ENCODE results near the gene QSER1. TPM values are rescaled to one million over a fixed set of nuclear protein-coding genes. Genes with fewer than 3 reads are reported as not detected.

Gene QSER1
- total RNA-seq, 1 donor = 28.6 TPM

- H3K27me3 ChIP-seq (ENCODE audit: insufficient read depth, low read length) = no peaks in the 10 kb centered on the region
- H2AFZ ChIP-seq (ENCODE audit: low read length) = peak overlapping the region; percentile 81
- TF ChIP-seq CTCF (IDR thresholded peaks at IDR 0.05; ENCODE audit: extremely low read depth, low read depth, low read length) = peak; percentile 40
- H3K4me2 ChIP-seq (ENCODE audit: insufficient read depth, low read length) = peak overlapping the region; percentile 87
- H3K36me3 ChIP-seq (ENCODE audit: insufficient read depth, low read length) = no peaks in the 10 kb centered on the region
- peak overlapping the region; percentile 88 for H3K27ac ChIP-seq (ENCODE audit: low read depth, low read length)
- H3K79me2 ChIP-seq (ENCODE audit: insufficient read depth, low read length) = peaks cover 55% of the 10 kb centered on the region
- H3K4me1 ChIP-seq (ENCODE audit: insufficient read depth, low read length) = peaks cover 9% of the 10 kb centered on the region
- peak overlapping the region; percentile 89 for H3K4me3 ChIP-seq (ENCODE audit: insufficient read depth, low read length)
- H4K20me1 ChIP-seq (ENCODE audit: insufficient read depth, low read length) = peaks cover under 1% of the 10 kb centered on the region
- DNase-seq (ENCODE audit: insufficient read length, low spot score, missing footprints) = peak; percentile 94
- H3K9me3 ChIP-seq (ENCODE audit: low read depth, low read length) = no peaks in the 10 kb centered on the region
Measured at GRCh38 chr11:32893343-32894148, 935 bp downstream of the QSER1 start.

- H3K4me2 ChIP-seq (ENCODE audit: insufficient read depth, low read length) = peak overlapping the region; percentile 87
- TF ChIP-seq CTCF (IDR thresholded peaks at IDR 0.05; ENCODE audit: extremely low read depth, low read depth, low read length) = no peak
- peak overlapping the region; percentile 89 for H3K4me3 ChIP-seq (ENCODE audit: insufficient read depth, low read length)
- H3K27ac ChIP-seq (ENCODE audit: low read depth, low read length) = peak overlapping the region; percentile 88
- H3K9me3 ChIP-seq (ENCODE audit: low read depth, low read length) = no peaks in the 10 kb centered on the region
- H3K4me1 ChIP-seq (ENCODE audit: insufficient read depth, low read length) = peaks cover 7% of the 10 kb centered on the region
- peaks cover 3% of the 10 kb centered on the region for H4K20me1 ChIP-seq (ENCODE audit: insufficient read depth, low read length)
- H3K27me3 ChIP-seq (ENCODE audit: insufficient read depth, low read length) = no peaks in the 10 kb centered on the region
- H2AFZ ChIP-seq (ENCODE audit: low read length) = peak overlapping the region; percentile 81
- H3K79me2 ChIP-seq (ENCODE audit: insufficient read depth, low read length) = peaks cover 62% of the 10 kb centered on the region
- DNase-seq (ENCODE audit: insufficient read length, low spot score, missing footprints) = peak; percentile 95
- H3K36me3 ChIP-seq (ENCODE audit: insufficient read depth, low read length) = no peaks in the 10 kb centered on the region
Measured at GRCh38 chr11:32894149-32894827, 1.7 kb downstream of the QSER1 start.

GRCh38 chr11:32894921-32895320 is 2.3 kb downstream of the QSER1 start:
- peak overlapping the region; percentile 88 for H3K27ac ChIP-seq (ENCODE audit: low read depth, low read length)
- peaks cover 7% of the 10 kb centered on the region for H3K4me1 ChIP-seq (ENCODE audit: insufficient read depth, low read length)
- no peak overlapping the region for H2AFZ ChIP-seq (ENCODE audit: low read length)
- peaks cover 68% of the 10 kb centered on the region for H3K79me2 ChIP-seq (ENCODE audit: insufficient read depth, low read length)
- TF ChIP-seq CTCF (IDR thresholded peaks at IDR 0.05; ENCODE audit: extremely low read depth, low read depth, low read length) = no peak
- H3K36me3 ChIP-seq (ENCODE audit: insufficient read depth, low read length) = no peaks in the 10 kb centered on the region
- H3K4me3 ChIP-seq (ENCODE audit: insufficient read depth, low read length) = no peak overlapping the region
- H3K4me2 ChIP-seq (ENCODE audit: insufficient read depth, low read length) = peak overlapping the region; percentile 87
- peaks cover 3% of the 10 kb centered on the region for H4K20me1 ChIP-seq (ENCODE audit: insufficient read depth, low read length)
- no peaks in the 10 kb centered on the region for H3K9me3 ChIP-seq (ENCODE audit: low read depth, low read length)
- H3K27me3 ChIP-seq (ENCODE audit: insufficient read depth, low read length) = no peaks in the 10 kb centered on the region
- no peak for DNase-seq (ENCODE audit: insufficient read length, low spot score, missing footprints)

- no peak for DNase-seq (ENCODE audit: insufficient read length, low spot score, missing footprints)
- no peak for TF ChIP-seq CTCF (IDR thresholded peaks at IDR 0.05; ENCODE audit: extremely low read depth, low read depth, low read length)
- H3K27me3 ChIP-seq (ENCODE audit: insufficient read depth, low read length) = no peaks in the 10 kb centered on the region
Measured at GRCh38 chr11:32895471-32895870, 2.9 kb downstream of the QSER1 start.

More at GRCh38 chr11:32895471-32895870, 2.9 kb downstream of the QSER1 start:
- Histone ChIP-seq H2AFZ (ENCODE audit: low read length) (no peak overlapping the region), H3K27ac (ENCODE audit: low read depth, low read length) (no peak overlapping the region), H3K4me1 (ENCODE audit: insufficient read depth, low read length) (peaks cover 7% of the 10 kb centered on the region), H3K4me2 (ENCODE audit: insufficient read depth, low read length) (no peak overlapping the region), H3K4me3 (ENCODE audit: insufficient read depth, low read length) (no peak overlapping the region), H3K79me2 (ENCODE audit: insufficient read depth, low read length) (peaks cover 74% of the 10 kb centered on the region), H3K36me3 (ENCODE audit: insufficient read depth, low read length) (no peaks in the 10 kb centered on the region), H3K9me3 (ENCODE audit: low read depth, low read length) (no peaks in the 10 kb centered on the region), H4K20me1 (ENCODE audit: insufficient read depth, low read length) (peaks cover 3% of the 10 kb centered on the region)

All from osteoblast (primary cell).